Measurements from ENCODE around the gene RPL38.

DNA sequence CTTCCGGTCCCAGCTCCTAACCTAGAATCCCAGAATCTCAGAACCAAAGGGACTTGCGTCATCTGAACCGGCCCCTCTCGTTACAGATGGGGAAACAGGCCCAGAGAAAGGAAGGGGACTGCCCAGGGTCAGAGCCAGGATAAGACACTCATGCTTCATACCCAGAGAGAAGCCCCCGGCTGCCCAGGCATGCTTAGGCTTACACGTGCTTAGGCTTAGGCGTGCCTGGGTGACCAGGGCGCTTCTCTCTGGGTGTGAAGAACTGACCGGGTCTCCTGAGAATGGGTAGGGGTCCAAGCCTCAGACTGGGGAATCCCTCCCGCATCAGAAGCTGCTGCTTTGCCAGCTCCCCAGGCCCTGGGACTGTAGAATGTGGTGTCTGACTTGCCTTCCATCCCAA, 40.6 kb downstream of the RPL38 start:
- no peak for TF ChIP-seq CTCF (conservative IDR thresholded peaks at IDR 0.05; ENCODE audit: low read depth, low read length)
- TF ChIP-seq MAZ (IDR thresholded peaks at IDR 0.05; ENCODE audit: borderline replicate concordance, low read depth, low read length) = no peak
- TF ChIP-seq NFE2L2 (IDR thresholded peaks at IDR 0.05; ENCODE audit: low read depth, low read length) = no peak
- TF ChIP-seq POLR2A (IDR thresholded peaks at IDR 0.05; ENCODE audit: low read depth, low read length) = no peak
- TF ChIP-seq RAD21 (IDR thresholded peaks at IDR 0.05; ENCODE audit: low read length) = no peak
- no peak for TF ChIP-seq RFX5 (IDR thresholded peaks at IDR 0.05; ENCODE audit: low read depth, low read length)
- TF ChIP-seq SMC3 (IDR thresholded peaks at IDR 0.05; ENCODE audit: low read depth, low read length) = no peak
- TF ChIP-seq MAFK (IDR thresholded peaks at IDR 0.05; ENCODE audit: low read depth, low read length) = no peak
- TF ChIP-seq ELK1 (IDR thresholded peaks at IDR 0.05; ENCODE audit: borderline replicate concordance, low read depth, low read length) = no peak
